Upper lobe of left lung (tissue), 4 donors: ENCODE data around the gene SSBP3.

Source experiments
- POLR2A ChIP-seq, 4 donors: fragments of 450-650 bp; IDR thresholded peaks; one replicate each; pipeline ENCODE4 v1.5.1; 2016 to 2017; ENCODE audit warnings: antibody characterized with exemption in 4 of 4, mild to moderate bottlenecking in 2 of 4
- POLR2AphosphoS5 ChIP-seq, 2 donors: sonication (generic); formaldehyde crosslinking; IDR thresholded peaks; one replicate each; pipeline ENCODE4 v1.5.1; 2017; ENCODE audit warnings: antibody characterized with exemption in 2 of 2

- TF ChIP-seq POLR2AphosphoS5 (IDR thresholded peaks at IDR 0.05) = no peak
- no peak for TF ChIP-seq POLR2A (IDR thresholded peaks at IDR 0.05)
Measured at GRCh38 chr1:54290506-54291184, 115.5 kb downstream of the SSBP3 start.
